GM21447 (cell line): Measurements from ENCODE around the gene DYNC1I1.

Source experiments
- ATAC-seq: cut with Tn5 transposase; IDR thresholded peaks from one replicate; pipeline ENCODE4 v1.9.1; 2021; ENCODE audit not compliant: unreplicated experiment

The DYNC1I1 gene

GRCh38 chr7:95772298-95772770 lies at the start of gene DYNC1I1:
Gene DYNC1I1, plus strand, starts transcription at chr7:95772554. Its CDS starts 32,176 bp downstream, at chr7:95804730.
- ATAC-seq, result peak; percentile 91

GRCh38 chr7:95723583-95724180 lies 48.7 kb upstream of the DYNC1I1 start:
- no peak for ATAC-seq

GRCh38 chr7:95725205-95725604 lies 47.1 kb upstream of the DYNC1I1 start:
- no peak for ATAC-seq

- ATAC-seq, result no peak
These were observed 41.7 kb upstream of the DYNC1I1 start for GRCh38 chr7:95730493-95731280.

- no peak for ATAC-seq
These were observed 35.7 kb upstream of the DYNC1I1 start for GRCh38 chr7:95736635-95737034.

- no peak for ATAC-seq
These were observed 34.4 kb upstream of the DYNC1I1 start for GRCh38 chr7:95737828-95738505.

- ATAC-seq, result no peak
These were observed 23.3 kb upstream of the DYNC1I1 start for GRCh38 chr7:95749044-95749443.

- ATAC-seq, result no peak
These were observed 22.8 kb upstream of the DYNC1I1 start for GRCh38 chr7:95749515-95749914.

GRCh38 chr7:95753440-95753839 lies 18.9 kb upstream of the DYNC1I1 start:
- ATAC-seq, result no peak

- no peak for ATAC-seq
These were observed 16.9 kb upstream of the DYNC1I1 start for GRCh38 chr7:95755277-95755934.

- ATAC-seq, result no peak
These were observed 14.2 kb upstream of the DYNC1I1 start for GRCh38 chr7:95758187-95758586.

GRCh38 chr7:95766086-95766485 lies 6.3 kb upstream of the DYNC1I1 start:
- no peak for ATAC-seq

- no peak for ATAC-seq
These were observed 5.7 kb upstream of the DYNC1I1 start for GRCh38 chr7:95766657-95767056.

GRCh38 chr7:95772771-95773581 lies 622 bp downstream of the DYNC1I1 start:
- ATAC-seq, result no peak

GRCh38 chr7:95776561-95777185 lies 4.3 kb downstream of the DYNC1I1 start:
- no peak for ATAC-seq

GRCh38 chr7:95777269-95777668 lies 4.9 kb downstream of the DYNC1I1 start:
- ATAC-seq, result no peak

- no peak for ATAC-seq
These were observed 8.3 kb downstream of the DYNC1I1 start for GRCh38 chr7:95780665-95781064.

- no peak for ATAC-seq
These were observed 9.7 kb downstream of the DYNC1I1 start for GRCh38 chr7:95781961-95782586.

GRCh38 chr7:95784796-95785195 lies 12.4 kb downstream of the DYNC1I1 start:
- no peak for ATAC-seq

GRCh38 chr7:95788258-95788657 lies 15.9 kb downstream of the DYNC1I1 start:
- no peak for ATAC-seq
